ENCODE results near the gene ADCY9. TPM values are rescaled to one million over a fixed set of nuclear protein-coding genes. Genes with fewer than 3 reads are reported as not detected.

The ADCY9 gene
- total RNA-seq, 1 experiment from 2014 or later: 11.5 TPM

DNA sequence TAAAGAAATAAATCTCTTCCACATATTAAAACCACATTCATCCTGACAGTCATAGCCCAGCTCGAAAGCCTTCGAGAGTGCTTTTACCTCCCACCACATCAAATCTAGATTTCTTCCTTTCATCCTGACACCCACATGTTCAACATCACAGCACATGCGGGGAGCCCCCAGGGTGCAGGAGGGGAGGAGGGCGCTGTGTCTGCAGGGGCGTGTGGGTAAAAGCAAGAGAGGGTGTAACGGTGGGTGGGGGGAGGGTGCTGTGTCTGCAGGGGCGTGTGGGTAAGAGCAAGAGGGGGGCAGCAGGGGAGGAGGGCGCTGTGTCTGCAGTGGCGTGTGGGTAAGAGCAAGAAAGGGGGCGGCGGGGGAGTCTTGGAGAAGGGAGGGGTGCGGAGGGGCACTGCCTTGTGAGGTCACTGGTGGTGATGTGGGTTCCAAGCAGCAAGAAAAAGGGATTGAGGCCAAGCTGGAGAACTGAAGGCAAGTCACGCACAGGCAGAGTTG lies 34.7 kb downstream of the ADCY9 start (continued):
- TF ChIP-seq, protein P1, sequence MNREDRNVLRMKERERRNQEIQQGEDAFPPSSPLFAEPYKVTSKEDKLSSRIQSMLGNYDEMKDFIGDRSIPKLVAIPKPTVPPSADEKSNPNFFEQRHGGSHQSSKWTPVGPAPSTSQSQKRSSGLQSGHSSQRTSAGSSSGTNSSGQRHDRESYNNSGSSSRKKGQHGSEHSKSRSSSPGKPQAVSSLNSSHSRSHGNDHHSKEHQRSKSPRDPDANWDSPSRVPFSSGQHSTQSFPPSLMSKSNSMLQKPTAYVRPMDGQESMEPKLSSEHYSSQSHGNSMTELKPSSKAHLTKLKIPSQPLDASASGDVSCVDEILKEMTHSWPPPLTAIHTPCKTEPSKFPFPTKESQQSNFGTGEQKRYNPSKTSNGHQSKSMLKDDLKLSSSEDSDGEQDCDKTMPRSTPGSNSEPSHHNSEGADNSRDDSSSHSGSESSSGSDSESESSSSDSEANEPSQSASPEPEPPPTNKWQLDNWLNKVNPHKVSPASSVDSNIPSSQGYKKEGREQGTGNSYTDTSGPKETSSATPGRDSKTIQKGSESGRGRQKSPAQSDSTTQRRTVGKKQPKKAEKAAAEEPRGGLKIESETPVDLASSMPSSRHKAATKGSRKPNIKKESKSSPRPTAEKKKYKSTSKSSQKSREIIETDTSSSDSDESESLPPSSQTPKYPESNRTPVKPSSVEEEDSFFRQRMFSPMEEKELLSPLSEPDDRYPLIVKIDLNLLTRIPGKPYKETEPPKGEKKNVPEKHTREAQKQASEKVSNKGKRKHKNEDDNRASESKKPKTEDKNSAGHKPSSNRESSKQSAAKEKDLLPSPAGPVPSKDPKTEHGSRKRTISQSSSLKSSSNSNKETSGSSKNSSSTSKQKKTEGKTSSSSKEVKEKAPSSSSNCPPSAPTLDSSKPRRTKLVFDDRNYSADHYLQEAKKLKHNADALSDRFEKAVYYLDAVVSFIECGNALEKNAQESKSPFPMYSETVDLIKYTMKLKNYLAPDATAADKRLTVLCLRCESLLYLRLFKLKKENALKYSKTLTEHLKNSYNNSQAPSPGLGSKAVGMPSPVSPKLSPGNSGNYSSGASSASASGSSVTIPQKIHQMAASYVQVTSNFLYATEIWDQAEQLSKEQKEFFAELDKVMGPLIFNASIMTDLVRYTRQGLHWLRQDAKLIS (CRISPR knock-in tag; IDR thresholded peaks at IDR 0.05; ENCODE audit: borderline replicate concordance): no peak
- TF ChIP-seq ZNF396 (CRISPR knock-in tag; IDR thresholded peaks at IDR 0.05; ENCODE audit: borderline replicate concordance): no peak

DNA sequence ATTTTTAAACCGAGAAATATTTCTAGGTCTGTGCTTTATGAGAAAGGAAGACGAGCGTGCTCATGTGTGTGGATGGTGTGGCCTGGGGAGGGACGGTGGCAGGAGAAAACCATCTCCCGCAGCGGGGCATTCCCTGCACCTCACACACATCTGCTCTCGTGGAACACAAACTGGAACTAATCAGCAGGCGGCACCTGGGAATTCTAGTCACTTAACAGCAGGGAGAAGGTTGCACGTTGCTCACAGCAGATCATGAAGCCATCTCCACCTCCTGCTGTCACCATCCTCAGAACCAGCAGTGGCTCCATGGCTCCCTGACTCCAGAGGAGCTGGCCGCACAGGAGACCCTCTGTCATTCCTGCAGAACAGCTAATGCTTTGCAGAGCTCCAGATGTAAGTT lies 35.2 kb downstream of the ADCY9 start:
- ChIA-PET CTCF (interaction anchor here (0.6 to 1.0 kb wide), 3 partner anchors 98 to 192 kb away, joined by 3 to 5 read pairs (median 3); no protein-coding TSS in a partner anchor), POLR2A (no interaction called here)
- no peak for DNase-seq (ENCODE audit: low spot score)
- Mint-ChIP-seq H3K36me3 (no peaks in the 10 kb centered on the region), H3K4me1 (peaks cover 14% of the 10 kb centered on the region), H3K27me3 (ENCODE audit: low read depth) (no peaks in the 10 kb centered on the region), H3K4me3 (no peak overlapping the region), H3K9me3 (peaks cover 4% of the 10 kb centered on the region), H3K27ac (no peak overlapping the region)
- no peak for ATAC-seq
- TF ChIP-seq EMX1 (CRISPR knock-in tag; IDR thresholded peaks at IDR 0.05): no peak
- TF ChIP-seq, protein P2, sequence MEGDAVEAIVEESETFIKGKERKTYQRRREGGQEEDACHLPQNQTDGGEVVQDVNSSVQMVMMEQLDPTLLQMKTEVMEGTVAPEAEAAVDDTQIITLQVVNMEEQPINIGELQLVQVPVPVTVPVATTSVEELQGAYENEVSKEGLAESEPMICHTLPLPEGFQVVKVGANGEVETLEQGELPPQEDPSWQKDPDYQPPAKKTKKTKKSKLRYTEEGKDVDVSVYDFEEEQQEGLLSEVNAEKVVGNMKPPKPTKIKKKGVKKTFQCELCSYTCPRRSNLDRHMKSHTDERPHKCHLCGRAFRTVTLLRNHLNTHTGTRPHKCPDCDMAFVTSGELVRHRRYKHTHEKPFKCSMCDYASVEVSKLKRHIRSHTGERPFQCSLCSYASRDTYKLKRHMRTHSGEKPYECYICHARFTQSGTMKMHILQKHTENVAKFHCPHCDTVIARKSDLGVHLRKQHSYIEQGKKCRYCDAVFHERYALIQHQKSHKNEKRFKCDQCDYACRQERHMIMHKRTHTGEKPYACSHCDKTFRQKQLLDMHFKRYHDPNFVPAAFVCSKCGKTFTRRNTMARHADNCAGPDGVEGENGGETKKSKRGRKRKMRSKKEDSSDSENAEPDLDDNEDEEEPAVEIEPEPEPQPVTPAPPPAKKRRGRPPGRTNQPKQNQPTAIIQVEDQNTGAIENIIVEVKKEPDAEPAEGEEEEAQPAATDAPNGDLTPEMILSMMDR (IDR thresholded peaks at IDR 0.05): no peak
- no peak for TF ChIP-seq ZNF121 (CRISPR knock-in tag; IDR thresholded peaks at IDR 0.05)
- TF ChIP-seq RELA (CRISPR knock-in tag; IDR thresholded peaks at IDR 0.05; ENCODE audit: borderline replicate concordance): no peak
- TF ChIP-seq, protein P3, sequence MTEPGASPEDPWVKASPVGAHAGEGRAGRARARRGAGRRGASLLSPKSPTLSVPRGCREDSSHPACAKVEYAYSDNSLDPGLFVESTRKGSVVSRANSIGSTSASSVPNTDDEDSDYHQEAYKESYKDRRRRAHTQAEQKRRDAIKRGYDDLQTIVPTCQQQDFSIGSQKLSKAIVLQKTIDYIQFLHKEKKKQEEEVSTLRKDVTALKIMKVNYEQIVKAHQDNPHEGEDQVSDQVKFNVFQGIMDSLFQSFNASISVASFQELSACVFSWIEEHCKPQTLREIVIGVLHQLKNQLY (CRISPR knock-in tag; IDR thresholded peaks at IDR 0.05): no peak
- no peak for TF ChIP-seq NFE2L1 (CRISPR knock-in tag; IDR thresholded peaks at IDR 0.05)
- no peak for TF ChIP-seq ESRRA (CRISPR knock-in tag; IDR thresholded peaks at IDR 0.05; ENCODE audit: borderline replicate concordance)
- TF ChIP-seq, protein P4, sequence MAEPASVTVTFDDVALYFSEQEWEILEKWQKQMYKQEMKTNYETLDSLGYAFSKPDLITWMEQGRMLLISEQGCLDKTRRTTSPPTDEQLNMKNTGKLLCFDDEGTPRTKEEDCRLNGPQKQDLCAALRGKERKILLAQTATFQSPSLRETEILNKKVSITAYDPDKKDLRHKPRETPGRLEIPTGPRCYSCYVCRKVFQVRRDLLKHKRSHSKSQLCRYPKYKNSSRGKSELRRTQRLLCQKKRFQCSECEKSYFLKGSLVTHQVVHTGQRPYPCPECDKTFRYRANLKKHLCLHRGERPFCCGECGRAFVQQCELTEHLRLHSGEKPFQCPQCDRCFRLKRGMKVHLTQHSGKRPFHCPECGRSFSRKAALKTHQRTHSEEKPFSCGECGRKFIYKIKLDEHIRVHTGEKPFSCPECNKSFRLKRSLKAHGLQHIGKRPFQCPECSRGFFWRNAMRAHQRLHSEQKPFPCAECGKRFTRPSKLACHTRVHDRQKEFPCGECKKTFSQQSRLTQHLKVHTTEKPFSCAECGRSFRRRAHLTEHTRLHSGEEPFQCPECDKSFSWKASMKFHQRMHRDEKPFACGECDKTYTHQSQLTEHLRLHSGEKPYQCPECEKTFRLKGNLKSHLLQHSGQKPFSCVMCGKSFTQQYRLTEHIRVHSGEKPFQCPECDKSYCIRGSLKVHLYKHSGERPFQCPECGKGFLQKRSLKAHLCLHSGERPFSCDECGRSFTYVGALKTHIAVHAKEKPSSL (CRISPR knock-in tag; conservative IDR thresholded peaks at IDR 0.05): no peak
- TF ChIP-seq JAZF1 (CRISPR knock-in tag; IDR thresholded peaks at IDR 0.05): no peak
- no peak for TF ChIP-seq FOXJ3 (CRISPR knock-in tag; IDR thresholded peaks at IDR 0.05; ENCODE audit: borderline replicate concordance)

DNA sequence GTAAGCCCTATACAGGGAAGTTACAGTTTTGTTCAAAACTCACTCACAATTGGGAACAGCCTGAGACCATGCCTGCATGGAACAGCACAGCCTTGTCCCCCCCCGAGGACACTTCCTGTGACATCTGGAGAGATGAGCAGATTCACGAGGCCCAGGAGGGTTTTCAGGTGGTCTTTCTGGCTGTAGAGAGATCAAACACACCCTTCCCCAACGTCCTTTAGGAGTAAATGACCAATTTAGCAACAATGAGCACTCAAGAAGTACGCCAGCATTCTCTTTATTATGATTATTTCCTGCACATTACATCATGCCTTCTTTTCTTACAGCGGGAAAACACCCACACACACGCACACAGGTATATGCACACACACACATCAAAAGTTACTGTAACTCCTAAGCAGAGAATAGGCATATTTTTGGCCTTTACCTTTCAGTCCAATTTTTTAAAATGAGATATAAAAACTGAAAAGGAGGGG lies 39.0 kb downstream of the ADCY9 start:
- Mint-ChIP-seq H3K27ac (peak overlapping the region; percentile 79), H3K4me1 (peaks cover 14% of the 10 kb centered on the region), H3K4me3 (no peak overlapping the region), H3K36me3 (no peaks in the 10 kb centered on the region), H3K9me3 (no peaks in the 10 kb centered on the region), H3K27me3 (ENCODE audit: low read depth) (no peaks in the 10 kb centered on the region)
- ChIA-PET POLR2A (no interaction called here), CTCF (no interaction called here)
- DNase-seq (ENCODE audit: low spot score) (no peak), ATAC-seq (no peak)
- TF ChIP-seq, protein P5, sequence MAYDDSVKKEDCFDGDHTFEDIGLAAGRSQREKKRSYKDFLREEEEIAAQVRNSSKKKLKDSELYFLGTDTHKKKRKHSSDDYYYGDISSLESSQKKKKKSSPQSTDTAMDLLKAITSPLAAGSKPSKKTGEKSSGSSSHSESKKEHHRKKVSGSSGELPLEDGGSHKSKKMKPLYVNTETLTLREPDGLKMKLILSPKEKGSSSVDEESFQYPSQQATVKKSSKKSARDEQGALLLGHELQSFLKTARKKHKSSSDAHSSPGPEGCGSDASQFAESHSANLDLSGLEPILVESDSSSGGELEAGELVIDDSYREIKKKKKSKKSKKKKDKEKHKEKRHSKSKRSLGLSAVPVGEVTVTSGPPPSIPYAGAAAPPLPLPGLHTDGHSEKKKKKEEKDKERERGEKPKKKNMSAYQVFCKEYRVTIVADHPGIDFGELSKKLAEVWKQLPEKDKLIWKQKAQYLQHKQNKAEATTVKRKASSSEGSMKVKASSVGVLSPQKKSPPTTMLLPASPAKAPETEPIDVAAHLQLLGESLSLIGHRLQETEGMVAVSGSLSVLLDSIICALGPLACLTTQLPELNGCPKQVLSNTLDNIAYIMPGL (CRISPR knock-in tag; IDR thresholded peaks at IDR 0.05): no peak
- TF ChIP-seq, protein P6, sequence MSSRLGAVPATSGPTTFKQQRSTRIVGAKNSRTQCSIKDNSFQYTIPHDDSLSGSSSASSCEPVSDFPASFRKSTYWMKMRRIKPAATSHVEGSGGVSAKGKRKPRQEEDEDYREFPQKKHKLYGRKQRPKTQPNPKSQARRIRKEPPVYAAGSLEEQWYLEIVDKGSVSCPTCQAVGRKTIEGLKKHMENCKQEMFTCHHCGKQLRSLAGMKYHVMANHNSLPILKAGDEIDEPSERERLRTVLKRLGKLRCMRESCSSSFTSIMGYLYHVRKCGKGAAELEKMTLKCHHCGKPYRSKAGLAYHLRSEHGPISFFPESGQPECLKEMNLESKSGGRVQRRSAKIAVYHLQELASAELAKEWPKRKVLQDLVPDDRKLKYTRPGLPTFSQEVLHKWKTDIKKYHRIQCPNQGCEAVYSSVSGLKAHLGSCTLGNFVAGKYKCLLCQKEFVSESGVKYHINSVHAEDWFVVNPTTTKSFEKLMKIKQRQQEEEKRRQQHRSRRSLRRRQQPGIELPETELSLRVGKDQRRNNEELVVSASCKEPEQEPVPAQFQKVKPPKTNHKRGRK (CRISPR knock-in tag; IDR thresholded peaks at IDR 0.05; ENCODE audit: borderline replicate concordance): no peak
- no peak for TF ChIP-seq JUN (CRISPR knock-in tag; IDR thresholded peaks at IDR 0.05)
- TF ChIP-seq, protein P7, sequence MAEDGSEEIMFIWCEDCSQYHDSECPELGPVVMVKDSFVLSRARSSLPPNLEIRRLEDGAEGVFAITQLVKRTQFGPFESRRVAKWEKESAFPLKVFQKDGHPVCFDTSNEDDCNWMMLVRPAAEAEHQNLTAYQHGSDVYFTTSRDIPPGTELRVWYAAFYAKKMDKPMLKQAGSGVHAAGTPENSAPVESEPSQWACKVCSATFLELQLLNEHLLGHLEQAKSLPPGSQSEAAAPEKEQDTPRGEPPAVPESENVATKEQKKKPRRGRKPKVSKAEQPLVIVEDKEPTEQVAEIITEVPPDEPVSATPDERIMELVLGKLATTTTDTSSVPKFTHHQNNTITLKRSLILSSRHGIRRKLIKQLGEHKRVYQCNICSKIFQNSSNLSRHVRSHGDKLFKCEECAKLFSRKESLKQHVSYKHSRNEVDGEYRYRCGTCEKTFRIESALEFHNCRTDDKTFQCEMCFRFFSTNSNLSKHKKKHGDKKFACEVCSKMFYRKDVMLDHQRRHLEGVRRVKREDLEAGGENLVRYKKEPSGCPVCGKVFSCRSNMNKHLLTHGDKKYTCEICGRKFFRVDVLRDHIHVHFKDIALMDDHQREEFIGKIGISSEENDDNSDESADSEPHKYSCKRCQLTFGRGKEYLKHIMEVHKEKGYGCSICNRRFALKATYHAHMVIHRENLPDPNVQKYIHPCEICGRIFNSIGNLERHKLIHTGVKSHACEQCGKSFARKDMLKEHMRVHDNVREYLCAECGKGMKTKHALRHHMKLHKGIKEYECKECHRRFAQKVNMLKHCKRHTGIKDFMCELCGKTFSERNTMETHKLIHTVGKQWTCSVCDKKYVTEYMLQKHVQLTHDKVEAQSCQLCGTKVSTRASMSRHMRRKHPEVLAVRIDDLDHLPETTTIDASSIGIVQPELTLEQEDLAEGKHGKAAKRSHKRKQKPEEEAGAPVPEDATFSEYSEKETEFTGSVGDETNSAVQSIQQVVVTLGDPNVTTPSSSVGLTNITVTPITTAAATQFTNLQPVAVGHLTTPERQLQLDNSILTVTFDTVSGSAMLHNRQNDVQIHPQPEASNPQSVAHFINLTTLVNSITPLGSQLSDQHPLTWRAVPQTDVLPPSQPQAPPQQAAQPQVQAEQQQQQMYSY (CRISPR knock-in tag; IDR thresholded peaks at IDR 0.05): no peak
